HEK293 (cell line): ENCODE results near the gene RAP1GAP.
A peak's percentile ranks its signal among the peaks of the same experiment; 100 is the strongest.

Experiments used
- CTCF ChIA-PET: fragments of 350-600 bp; formaldehyde crosslinking; extraction: SDS; loops from one replicate; lab custom pipeline; 2021; ENCODE audit warnings: antibody characterized with exemption; lab: Yijun Ruan, JAX
- POLR2A ChIA-PET: fragments of 300-600 bp; formaldehyde crosslinking; extraction: SDS; loops from one replicate; lab custom pipeline; 2020; ENCODE audit warnings: antibody characterized with exemption, inconsistent platforms; lab: Yijun Ruan, JAX
- H3K27ac ChIP-seq: fragments of 200-500 bp; sonication (Bioruptor generic); 2 replicates; pipeline ENCODE4 v1.5.1; 2014; ENCODE audit warnings: low read depth, low read length, control low read depth, inconsistent platforms; ENCODE audit errors: extremely low read depth
- H3K36me3 ChIP-seq, 2 experiments: fragments of 200-500 bp in 1 of 2; sonication (Bioruptor generic) in 1 of 2; 1 replicate in 1 of 2; 2 replicates in 1 of 2; pipeline ENCODE4 v1.5.1; 2014 to 2017; ENCODE audit warnings: inconsistent platforms in 2 of 2, low read length in 2 of 2; ENCODE audit not compliant: control insufficient read depth in 2 of 2, insufficient read depth in 1 of 2
- H3K4me1 ChIP-seq: fragments of 200-500 bp; sonication (Bioruptor generic); 2 replicates; pipeline ENCODE4 v1.5.1; 2014; ENCODE audit warnings: mild to moderate bottlenecking, low read length, inconsistent platforms; ENCODE audit not compliant: control insufficient read depth, insufficient read depth
- H3K4me3 ChIP-seq: 2 replicates; pipeline ENCODE4 v1.5.1; 2011; ENCODE audit warnings: low read depth, mild to moderate bottlenecking, control low read depth, low read length, moderate library complexity
- H3K9me3 ChIP-seq: fragments of 200-500 bp; sonication (Bioruptor generic); 2 replicates; pipeline ENCODE4 v1.5.1; 2014; ENCODE audit warnings: low read depth, low read length, inconsistent platforms; ENCODE audit not compliant: control insufficient read depth, insufficient read depth
- HOXA7 ChIP-seq: sonication (generic); formaldehyde crosslinking; IDR thresholded peaks from 2 replicates; pipeline ENCODE4 v1.8.1; 2022; ENCODE audit warnings: missing genetic modification reagents, borderline replicate concordance
- KLF8 ChIP-seq: fragments of 450-650 bp; formaldehyde crosslinking; IDR thresholded peaks from 2 replicates; pipeline ENCODE4 v1.5.1; 2016; ENCODE audit warnings: missing biosample characterization, missing genetic modification characterization
- ZNF174 ChIP-seq: fragments of 450-650 bp; formaldehyde crosslinking; IDR thresholded peaks from 2 replicates; pipeline ENCODE4 v1.5.0; 2017; ENCODE audit warnings: missing biosample characterization, mild to moderate bottlenecking, missing genetic modification characterization
- ZNF48 ChIP-seq: fragments of 450-650 bp; formaldehyde crosslinking; IDR thresholded peaks from 2 replicates; pipeline ENCODE4 v1.5.1; 2016; ENCODE audit warnings: missing biosample characterization, missing genetic modification characterization
- ZNF621 ChIP-seq: fragments of 450-650 bp; formaldehyde crosslinking; IDR thresholded peaks from 2 replicates; pipeline ENCODE4 v1.5.1; 2017; ENCODE audit warnings: missing biosample characterization, missing genetic modification characterization
- ZNF664 ChIP-seq: fragments of 450-650 bp; formaldehyde crosslinking; IDR thresholded peaks from 2 replicates; pipeline ENCODE4 v1.5.1; 2016; ENCODE audit warnings: missing biosample characterization, missing genetic modification characterization
- ZNF768 ChIP-seq: fragments of 450-650 bp; formaldehyde crosslinking; IDR thresholded peaks from 2 replicates; pipeline ENCODE4 v1.5.1; 2018; ENCODE audit warnings: missing biosample characterization, mild to moderate bottlenecking, missing genetic modification characterization
- ZSCAN16 ChIP-seq: fragments of 450-650 bp; formaldehyde crosslinking; IDR thresholded peaks from 2 replicates; pipeline ENCODE4 v1.5.1; 2016; ENCODE audit warnings: missing biosample characterization, missing genetic modification characterization
- ZXDB ChIP-seq: fragments of 450-650 bp; formaldehyde crosslinking; IDR thresholded peaks from 2 replicates; pipeline ENCODE4 v1.5.1; 2016; ENCODE audit warnings: missing biosample characterization, missing genetic modification characterization
- TF ChIP-seq, protein P1 (sequence below): fragments of 450-650 bp; formaldehyde crosslinking; IDR thresholded peaks from 2 replicates; pipeline ENCODE4 v1.5.1; 2016; ENCODE audit warnings: missing biosample characterization, missing genetic modification characterization
- TF ChIP-seq, protein P2 (sequence below): fragments of 450-650 bp; formaldehyde crosslinking; IDR thresholded peaks from 2 replicates; pipeline ENCODE4 v1.5.1; 2016; ENCODE audit warnings: missing biosample characterization, missing genetic modification characterization, borderline replicate concordance

RAP1GAP gene

GRCh38 chr1:21663248-21663950 lies 5.8 kb downstream of the RAP1GAP start:
- TF ChIP-seq ZSCAN16 (0 out of 2 replicates have a peak, but pooled peaks have one; percentile 61), ZNF621 (no peak), KLF8 (no peak), ZXDB (no peak)
- TF ChIP-seq, protein P1, sequence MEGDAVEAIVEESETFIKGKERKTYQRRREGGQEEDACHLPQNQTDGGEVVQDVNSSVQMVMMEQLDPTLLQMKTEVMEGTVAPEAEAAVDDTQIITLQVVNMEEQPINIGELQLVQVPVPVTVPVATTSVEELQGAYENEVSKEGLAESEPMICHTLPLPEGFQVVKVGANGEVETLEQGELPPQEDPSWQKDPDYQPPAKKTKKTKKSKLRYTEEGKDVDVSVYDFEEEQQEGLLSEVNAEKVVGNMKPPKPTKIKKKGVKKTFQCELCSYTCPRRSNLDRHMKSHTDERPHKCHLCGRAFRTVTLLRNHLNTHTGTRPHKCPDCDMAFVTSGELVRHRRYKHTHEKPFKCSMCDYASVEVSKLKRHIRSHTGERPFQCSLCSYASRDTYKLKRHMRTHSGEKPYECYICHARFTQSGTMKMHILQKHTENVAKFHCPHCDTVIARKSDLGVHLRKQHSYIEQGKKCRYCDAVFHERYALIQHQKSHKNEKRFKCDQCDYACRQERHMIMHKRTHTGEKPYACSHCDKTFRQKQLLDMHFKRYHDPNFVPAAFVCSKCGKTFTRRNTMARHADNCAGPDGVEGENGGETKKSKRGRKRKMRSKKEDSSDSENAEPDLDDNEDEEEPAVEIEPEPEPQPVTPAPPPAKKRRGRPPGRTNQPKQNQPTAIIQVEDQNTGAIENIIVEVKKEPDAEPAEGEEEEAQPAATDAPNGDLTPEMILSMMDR, result peak; percentile 12; the same call in 1 of the 2 replicates
- no peak overlapping the region for H3K27ac ChIP-seq
- H3K4me1 ChIP-seq, result no peaks in the 10 kb centered on the region
- H3K4me3 ChIP-seq, result no peak overlapping the region
- ChIA-PET CTCF (interaction anchor here (0.5 kb wide), 1 partner anchor 40 kb away, joined by 5 read pairs; no protein-coding TSS in a partner anchor), POLR2A (no interaction called here)
- H3K9me3 ChIP-seq, result no peaks in the 10 kb centered on the region
- H3K36me3 ChIP-seq, result no peaks in the 10 kb centered on the region

GRCh38 chr1:21662426-21663247 lies 6.5 kb downstream of the RAP1GAP start:
- H3K27ac ChIP-seq, result no peak overlapping the region
- TF ChIP-seq ZNF768 (tag by site-specific recombination), result 0 out of 2 replicates have a peak, but pooled peaks have one; percentile 23
- TF ChIP-seq ZNF174 (tag by site-specific recombination), result no peak
- TF ChIP-seq ZNF48 (tag by site-specific recombination), result no peak
- peak; percentile 95 for TF ChIP-seq ZNF664 (tag by site-specific recombination)
- TF ChIP-seq, all 188 proteins: peak for 2
- Histone ChIP-seq H3K36me3 (no peaks in the 10 kb centered on the region), H3K4me3 (no peak overlapping the region), H3K9me3 (no peaks in the 10 kb centered on the region), H3K4me1 (no peaks in the 10 kb centered on the region)
- ChIA-PET POLR2A (no interaction called here), CTCF (no interaction called here)

GRCh38 chr1:21661886-21662285 lies 7.3 kb downstream of the RAP1GAP start:
- H3K9me3 ChIP-seq, result no peaks in the 10 kb centered on the region
- POLR2A ChIA-PET, result no interaction called here
- TF ChIP-seq, protein P2, sequence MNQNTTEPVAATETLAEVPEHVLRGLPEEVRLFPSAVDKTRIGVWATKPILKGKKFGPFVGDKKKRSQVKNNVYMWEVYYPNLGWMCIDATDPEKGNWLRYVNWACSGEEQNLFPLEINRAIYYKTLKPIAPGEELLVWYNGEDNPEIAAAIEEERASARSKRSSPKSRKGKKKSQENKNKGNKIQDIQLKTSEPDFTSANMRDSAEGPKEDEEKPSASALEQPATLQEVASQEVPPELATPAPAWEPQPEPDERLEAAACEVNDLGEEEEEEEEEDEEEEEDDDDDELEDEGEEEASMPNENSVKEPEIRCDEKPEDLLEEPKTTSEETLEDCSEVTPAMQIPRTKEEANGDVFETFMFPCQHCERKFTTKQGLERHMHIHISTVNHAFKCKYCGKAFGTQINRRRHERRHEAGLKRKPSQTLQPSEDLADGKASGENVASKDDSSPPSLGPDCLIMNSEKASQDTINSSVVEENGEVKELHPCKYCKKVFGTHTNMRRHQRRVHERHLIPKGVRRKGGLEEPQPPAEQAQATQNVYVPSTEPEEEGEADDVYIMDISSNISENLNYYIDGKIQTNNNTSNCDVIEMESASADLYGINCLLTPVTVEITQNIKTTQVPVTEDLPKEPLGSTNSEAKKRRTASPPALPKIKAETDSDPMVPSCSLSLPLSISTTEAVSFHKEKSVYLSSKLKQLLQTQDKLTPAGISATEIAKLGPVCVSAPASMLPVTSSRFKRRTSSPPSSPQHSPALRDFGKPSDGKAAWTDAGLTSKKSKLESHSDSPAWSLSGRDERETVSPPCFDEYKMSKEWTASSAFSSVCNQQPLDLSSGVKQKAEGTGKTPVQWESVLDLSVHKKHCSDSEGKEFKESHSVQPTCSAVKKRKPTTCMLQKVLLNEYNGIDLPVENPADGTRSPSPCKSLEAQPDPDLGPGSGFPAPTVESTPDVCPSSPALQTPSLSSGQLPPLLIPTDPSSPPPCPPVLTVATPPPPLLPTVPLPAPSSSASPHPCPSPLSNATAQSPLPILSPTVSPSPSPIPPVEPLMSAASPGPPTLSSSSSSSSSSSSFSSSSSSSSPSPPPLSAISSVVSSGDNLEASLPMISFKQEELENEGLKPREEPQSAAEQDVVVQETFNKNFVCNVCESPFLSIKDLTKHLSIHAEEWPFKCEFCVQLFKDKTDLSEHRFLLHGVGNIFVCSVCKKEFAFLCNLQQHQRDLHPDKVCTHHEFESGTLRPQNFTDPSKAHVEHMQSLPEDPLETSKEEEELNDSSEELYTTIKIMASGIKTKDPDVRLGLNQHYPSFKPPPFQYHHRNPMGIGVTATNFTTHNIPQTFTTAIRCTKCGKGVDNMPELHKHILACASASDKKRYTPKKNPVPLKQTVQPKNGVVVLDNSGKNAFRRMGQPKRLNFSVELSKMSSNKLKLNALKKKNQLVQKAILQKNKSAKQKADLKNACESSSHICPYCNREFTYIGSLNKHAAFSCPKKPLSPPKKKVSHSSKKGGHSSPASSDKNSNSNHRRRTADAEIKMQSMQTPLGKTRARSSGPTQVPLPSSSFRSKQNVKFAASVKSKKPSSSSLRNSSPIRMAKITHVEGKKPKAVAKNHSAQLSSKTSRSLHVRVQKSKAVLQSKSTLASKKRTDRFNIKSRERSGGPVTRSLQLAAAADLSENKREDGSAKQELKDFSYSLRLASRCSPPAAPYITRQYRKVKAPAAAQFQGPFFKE (tag by site-specific recombination), result no peak
- no peak for TF ChIP-seq HOXA7 (CRISPR knock-in tag)

More at GRCh38 chr1:21661886-21662285, 7.3 kb downstream of the RAP1GAP start:
- no peak overlapping the region for H3K27ac ChIP-seq
- H3K36me3 ChIP-seq, result no peaks in the 10 kb centered on the region
- no peak overlapping the region for H3K4me3 ChIP-seq
- no peaks in the 10 kb centered on the region for H3K4me1 ChIP-seq
- CTCF ChIA-PET, result interaction anchor here (0.6 kb wide), 1 partner anchor 61 kb away, joined by 3 read pairs; no protein-coding TSS in a partner anchor
